ENCODE measurements around the gene SPATA20.

Gene SPATA20

GRCh38 chr17:50521514-50521913 is 25.5 kb upstream of the SPATA20 start:
- DNase-seq = no peak

DNA sequence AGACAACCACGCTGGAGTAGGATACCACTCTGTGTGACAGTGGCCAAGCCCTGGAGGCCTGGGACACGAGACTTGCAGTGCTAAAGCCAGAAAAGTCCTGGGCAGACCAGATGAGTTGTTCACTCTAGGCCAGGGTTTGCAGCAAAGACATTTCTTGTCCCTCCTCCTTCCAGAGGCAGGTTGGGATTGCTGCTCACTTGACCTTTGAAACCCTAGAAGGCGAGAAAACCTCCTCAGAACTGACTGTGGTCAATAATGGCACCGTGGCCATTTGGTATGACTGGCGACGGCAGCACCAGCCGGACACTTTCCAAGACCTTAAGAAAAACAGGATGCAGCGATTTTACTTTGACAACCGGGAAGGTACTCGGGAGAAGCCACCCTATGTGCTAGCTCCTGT is 24.2 kb upstream of the SPATA20 start:
- no peak for DNase-seq

DNA sequence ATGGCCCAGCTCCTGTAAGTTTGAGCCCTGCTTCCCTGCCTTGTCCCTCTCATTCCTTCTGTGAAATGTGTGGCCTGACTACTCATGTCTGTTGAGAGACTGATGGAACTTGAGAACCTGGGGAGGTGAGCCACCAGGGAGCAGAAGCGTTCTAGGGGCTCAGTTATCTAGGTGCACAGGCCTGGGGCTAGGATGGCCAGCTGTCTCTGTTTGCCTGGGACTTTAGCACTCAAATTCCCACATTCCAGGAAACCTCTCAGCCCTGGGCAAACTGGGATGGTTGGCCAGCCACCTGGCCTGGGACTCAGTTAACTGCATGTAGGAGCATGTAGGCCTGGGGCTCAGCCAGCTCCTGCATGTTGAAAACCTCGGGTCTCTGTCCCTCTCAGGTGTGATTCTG is 23.8 kb upstream of the SPATA20 start:
- peak; percentile 89 for DNase-seq

- DNase-seq = no peak
These were observed 22.1 kb upstream of the SPATA20 start for GRCh38 chr17:50524838-50525237.

DNA sequence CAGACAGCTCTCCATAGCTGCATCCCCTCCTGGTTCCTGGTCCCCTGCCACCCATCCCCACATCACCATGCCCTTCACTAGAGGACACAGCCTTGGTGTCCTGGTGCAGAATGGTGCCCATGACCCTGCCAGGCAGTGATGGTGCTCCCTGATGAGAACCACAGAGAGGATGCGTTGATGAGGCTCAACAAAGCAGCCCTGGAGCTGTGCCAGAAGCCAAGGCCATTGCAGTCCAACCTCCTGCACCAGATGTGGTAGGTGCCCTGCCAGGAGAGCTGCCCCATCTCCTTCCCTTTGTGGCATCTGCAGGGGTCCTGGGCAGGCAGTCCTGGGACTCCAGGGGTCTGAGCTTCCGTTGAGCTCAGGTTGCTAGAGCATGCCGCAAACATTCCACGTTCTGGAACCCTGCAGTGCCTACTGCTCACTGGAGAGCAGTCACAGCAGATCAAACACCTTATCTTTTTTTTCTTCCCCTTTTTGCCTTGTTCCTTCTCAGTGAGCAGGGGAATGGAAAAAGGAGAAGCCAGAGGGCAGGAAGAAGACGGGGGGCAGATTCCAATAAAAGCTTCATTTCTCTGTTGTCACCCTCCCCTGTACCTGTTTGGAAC is 19.7 kb upstream of the SPATA20 start:
- DNase-seq = no peak

DNA sequence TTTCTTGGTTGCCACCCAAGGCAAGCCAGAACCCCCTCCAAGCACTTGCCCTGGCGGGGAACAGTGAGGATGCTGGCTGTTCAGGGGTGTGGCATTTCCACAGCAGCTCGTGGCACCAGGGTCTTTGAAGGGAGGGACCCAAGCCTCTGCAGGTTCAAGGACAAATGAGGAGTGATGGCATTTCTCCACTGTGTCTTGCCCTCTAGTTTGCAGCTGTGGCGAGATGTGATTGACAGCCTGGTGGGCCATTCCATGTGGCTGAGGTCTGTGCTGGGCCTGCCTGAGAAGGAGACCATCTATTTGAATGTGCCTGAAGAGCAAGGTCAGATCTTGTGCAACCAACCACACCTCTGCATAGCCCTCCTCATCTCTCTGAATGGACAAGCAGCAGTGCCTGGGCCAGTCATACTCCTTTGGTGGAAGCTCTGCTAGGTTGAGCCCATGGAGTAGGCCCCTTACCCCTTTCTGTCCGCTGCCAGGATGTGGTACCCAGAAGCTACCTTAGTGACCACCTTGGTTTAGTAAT is 19.0 kb upstream of the SPATA20 start:
- no peak for DNase-seq

DNA sequence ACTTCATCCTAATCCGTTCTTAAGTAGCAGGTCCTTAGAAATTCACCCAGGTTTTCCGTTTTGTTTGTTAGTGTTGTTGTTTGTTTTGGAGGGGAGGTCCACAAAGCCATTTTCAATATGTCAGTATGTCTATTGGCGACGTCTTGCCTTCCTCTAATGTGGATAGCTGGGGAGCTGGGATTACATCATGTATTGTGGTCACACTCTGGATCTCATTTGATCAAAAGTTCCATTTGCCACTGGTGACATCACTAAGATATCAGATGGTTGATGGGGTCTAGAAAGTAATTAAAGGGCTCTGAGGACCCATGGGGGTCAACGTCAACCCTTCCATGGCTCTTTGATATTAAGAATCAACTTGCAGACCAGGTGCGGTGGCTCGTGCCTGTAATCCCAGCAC is 17.1 kb upstream of the SPATA20 start:
- DNase-seq = no peak

GRCh38 chr17:50531428-50532025 is 15.4 kb upstream of the SPATA20 start:
- no peak for DNase-seq

GRCh38 chr17:50532452-50533024 is 14.4 kb upstream of the SPATA20 start, which contains the start of gene EPN3:
Gene EPN3 (plus strand): TSS chr17:50532735. CDS start chr17:50536557, 3,822 bp downstream.
- DNase-seq = peak; percentile 92

- DNase-seq = no peak
These were observed 13.8 kb upstream of the SPATA20 start for GRCh38 chr17:50533185-50533584.

DNA sequence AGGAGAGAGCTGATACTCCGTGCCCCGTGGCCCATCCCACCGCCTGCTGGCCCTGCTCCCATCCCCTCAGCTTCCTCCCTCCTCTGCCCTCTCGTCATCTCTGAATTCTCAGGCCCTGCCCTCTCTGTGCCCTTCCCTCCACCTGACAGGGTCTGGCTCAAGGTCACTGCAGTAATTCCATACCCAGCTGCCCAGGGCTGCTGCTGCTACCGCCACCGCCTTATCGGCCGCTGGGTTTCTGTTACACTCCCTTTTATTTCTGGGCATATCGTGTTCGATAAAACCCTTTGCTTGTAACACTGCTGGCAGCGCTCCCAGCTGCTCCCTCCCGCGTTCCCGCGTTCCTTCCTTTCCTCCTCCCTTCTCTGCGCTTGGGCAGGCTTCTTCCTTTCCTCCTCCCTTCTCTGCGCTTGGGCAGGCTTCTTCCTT is 13.2 kb upstream of the SPATA20 start:
- DNase-seq = no peak

- DNase-seq = peak; percentile 88
These were observed 12.6 kb upstream of the SPATA20 start for GRCh38 chr17:50534222-50534978.

DNA sequence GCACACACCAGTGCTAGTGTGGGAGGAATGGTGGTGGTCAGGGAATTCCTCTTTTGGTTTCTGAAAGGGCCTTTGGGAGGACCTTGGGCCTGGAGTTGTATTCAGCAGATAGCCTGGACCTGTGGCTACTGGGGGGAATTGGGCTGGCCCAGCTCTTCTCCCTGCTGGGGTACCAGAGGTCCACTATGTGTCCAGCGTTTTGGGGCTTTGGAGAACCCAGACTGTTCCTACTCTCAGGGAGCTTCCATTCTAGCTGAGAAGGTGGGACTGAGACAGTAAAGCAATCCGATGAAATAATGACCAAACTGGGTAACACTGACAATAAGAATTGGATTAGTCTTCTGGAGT is 12.0 kb upstream of the SPATA20 start:
- DNase-seq = no peak

- DNase-seq = no peak
These were observed 11.6 kb upstream of the SPATA20 start for GRCh38 chr17:50535407-50535806.

GRCh38 chr17:50536683-50537646 is 10.0 kb upstream of the SPATA20 start:
- DNase-seq = no peak

DNA sequence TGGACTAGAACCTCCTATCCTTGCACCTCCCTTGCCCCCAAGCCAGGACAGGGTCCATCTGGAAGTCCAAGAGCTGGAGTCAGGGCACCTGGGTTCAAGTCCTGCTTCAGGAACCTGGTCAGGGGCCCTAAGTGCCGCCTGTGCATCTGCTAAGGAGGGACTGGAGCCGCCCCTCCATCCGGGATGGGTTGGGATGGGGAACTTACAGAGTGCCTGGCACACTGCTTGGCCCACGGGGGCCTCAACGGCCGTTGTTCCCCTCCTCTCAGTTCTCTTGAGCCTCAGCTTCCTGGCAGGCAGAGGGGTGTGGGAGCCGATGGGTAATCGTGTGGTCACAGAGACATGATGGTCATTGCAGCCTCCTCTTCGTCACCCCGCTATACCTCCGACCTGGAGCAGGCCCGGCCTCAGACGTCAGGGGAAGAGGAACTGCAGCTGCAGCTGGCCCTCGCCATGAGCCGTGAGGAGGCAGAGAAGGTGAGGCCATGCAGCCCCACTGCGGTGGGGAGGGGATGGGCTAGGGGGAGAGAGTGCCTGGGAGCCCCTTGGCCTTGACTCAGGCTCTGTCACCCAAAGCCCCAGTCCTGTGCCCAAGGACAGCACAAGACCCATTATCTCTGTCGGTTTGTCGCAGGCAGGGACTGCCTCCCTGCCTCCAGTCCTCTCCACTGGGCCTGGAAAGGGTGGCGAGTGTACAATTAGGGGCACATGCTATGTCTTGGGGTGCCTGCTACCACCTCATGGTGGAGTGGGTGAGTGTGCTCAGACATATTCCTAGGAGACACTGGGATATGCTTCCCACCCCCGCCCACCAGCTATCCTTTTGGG is 9.0 kb upstream of the SPATA20 start:
- DNase-seq = no peak

GRCh38 chr17:50538549-50539410 is 8.2 kb upstream of the SPATA20 start:
- no peak for DNase-seq

- DNase-seq = no peak
These were observed 7.0 kb upstream of the SPATA20 start for GRCh38 chr17:50539762-50540559.

- DNase-seq = no peak
These were observed 6.2 kb upstream of the SPATA20 start for GRCh38 chr17:50540560-50541401.

Data from islet precursor cell (in vitro differentiated cells).